Measurements from ENCODE around the gene SLC15A3. TPM values are rescaled to one million over a fixed set of nuclear protein-coding genes. Genes with fewer than 3 reads are reported as not detected.
A peak's percentile ranks its signal among the peaks of the same experiment; 100 is the strongest.

SLC15A3 gene
- total RNA-seq, 4 donors from 2014 or later, result 3.7 to 61.9 (median 8.8) TPM

DNA sequence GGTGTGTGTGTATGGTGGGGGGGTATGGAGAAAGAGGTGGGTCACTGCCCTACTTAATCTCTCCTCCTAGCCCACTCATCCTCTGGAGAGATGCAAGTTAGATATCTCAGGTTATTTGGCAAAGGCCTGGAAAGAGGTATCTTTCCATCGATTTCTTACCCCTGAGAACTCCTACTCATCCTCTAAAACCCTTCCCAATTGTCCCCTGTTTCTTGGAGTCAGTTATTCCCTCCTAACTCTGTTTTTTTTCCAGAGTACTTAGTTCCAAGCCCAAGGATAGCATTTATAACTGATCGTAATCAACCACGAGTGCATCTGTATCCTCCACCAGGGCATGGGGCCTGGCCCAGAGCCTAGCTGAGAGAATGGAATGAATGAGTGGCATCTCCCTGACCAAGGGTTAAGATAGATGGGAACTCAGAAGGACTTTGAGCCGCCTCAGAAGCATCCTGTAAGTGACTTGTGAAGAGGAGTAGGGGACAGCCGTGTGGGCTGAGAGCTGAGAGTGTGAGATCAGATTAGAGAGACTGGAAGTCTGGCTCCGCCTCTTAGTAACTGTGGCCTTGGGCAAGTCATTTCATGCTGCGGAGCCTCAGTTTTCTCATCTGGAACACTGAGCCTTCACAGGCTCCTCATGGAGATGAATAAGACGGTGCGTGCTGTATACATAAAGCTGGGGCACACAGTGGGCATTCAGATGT lies 35.8 kb upstream of the SLC15A3 start:
- H3K4me3 ChIP-seq, result no peak overlapping the region
- no peaks in the 10 kb centered on the region for H3K9me3 ChIP-seq
- TF ChIP-seq, protein P1, sequence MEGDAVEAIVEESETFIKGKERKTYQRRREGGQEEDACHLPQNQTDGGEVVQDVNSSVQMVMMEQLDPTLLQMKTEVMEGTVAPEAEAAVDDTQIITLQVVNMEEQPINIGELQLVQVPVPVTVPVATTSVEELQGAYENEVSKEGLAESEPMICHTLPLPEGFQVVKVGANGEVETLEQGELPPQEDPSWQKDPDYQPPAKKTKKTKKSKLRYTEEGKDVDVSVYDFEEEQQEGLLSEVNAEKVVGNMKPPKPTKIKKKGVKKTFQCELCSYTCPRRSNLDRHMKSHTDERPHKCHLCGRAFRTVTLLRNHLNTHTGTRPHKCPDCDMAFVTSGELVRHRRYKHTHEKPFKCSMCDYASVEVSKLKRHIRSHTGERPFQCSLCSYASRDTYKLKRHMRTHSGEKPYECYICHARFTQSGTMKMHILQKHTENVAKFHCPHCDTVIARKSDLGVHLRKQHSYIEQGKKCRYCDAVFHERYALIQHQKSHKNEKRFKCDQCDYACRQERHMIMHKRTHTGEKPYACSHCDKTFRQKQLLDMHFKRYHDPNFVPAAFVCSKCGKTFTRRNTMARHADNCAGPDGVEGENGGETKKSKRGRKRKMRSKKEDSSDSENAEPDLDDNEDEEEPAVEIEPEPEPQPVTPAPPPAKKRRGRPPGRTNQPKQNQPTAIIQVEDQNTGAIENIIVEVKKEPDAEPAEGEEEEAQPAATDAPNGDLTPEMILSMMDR (IDR thresholded peaks at IDR 0.05), result no peak
- no peak for TF ChIP-seq POLR2A (IDR thresholded peaks at IDR 0.05)
- peaks cover 0 to 17% (median 2%) of the 10 kb centered on the region in 4 donors for H3K4me1 ChIP-seq
- H3K36me3 ChIP-seq, result no peaks in the 10 kb centered on the region
- H3K27me3 ChIP-seq, result no peaks in the 10 kb centered on the region
- H3K27ac ChIP-seq, result peak overlapping the region in 3 of 4 donors; percentile 66 to 77 (median 66)
- peak in 2 of 3 donors; percentile 10 to 53 for DNase-seq

DNA sequence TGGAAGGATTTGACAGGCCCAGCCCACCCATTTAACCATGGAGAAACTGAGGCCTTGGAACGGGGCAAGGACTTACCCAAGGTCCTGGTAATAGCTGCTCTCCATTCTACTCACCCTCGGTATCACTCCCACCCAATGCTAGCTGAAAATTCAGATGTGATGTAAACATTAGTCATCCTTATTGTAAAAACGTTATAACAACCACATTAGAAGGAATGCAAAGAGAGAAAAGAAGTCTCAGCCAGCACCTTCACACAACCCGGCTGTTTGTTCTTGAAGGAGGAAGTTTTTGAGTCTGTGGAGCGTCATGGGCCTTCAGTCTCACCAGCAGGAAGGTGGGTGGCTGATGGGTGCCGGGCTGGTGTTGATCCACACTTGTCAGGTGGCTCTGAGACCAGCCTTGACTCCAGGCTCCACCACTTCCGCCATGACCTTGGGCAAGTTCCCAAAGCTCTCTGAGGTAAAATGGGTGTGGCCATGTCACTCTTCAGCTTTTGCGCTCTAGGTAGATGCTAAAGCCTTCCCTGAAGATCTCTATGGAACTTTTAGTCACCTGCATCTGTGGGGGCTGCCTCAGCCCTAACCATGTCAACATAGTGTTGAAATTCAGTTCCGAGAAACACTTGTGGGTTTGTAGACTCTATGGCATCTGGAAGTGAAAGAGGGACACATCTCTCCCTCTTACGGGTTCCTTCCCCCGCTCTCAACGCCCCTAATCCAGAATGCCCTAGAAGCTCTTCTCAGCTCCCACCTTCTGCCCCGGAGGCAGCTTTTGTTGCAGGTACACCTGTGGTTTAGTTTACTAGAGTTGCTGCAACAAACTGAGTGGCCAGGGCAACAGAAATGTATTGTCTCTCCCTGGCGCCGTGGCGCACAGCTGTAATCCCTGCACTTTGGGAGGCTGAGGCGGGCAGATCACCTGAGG lies 34.3 kb upstream of the SLC15A3 start:
- peak overlapping the region; percentile 58 to 77 (median 66) for H3K27ac ChIP-seq
- H3K36me3 ChIP-seq, result no peaks in the 10 kb centered on the region
- no peaks in the 10 kb centered on the region for H3K9me3 ChIP-seq
- H3K4me3 ChIP-seq, result no peak overlapping the region
- peak in 2 of 3 donors; percentile 91 to 94 for DNase-seq
- H3K27me3 ChIP-seq, result no peaks in the 10 kb centered on the region
- peaks cover 0 to 17% (median 2%) of the 10 kb centered on the region in 4 donors for H3K4me1 ChIP-seq
- no peak for TF ChIP-seq POLR2A (IDR thresholded peaks at IDR 0.05)
- TF ChIP-seq, protein P1 (IDR thresholded peaks at IDR 0.05), result no peak

DNA sequence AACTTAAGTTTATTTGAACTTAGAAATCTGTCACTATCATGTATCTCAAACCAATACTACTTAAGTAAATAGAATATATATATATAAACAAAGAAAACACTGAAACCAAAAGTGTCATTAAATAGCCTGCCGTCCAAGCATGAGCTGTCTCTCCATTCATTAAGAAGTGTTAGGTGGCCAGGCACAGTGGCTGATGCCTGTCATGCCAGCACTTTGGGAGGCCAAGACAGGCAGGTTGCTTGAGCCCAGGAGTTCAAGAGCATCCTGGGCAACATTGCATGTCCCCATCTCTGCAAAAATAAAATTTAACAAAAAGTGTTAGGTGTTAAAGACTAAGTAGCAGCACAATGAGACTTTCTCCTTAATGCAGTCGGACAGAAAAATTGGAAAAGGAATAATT lies 33.5 kb upstream of the SLC15A3 start:
- no peak for DNase-seq
- Histone ChIP-seq H3K27ac (peak overlapping the region; percentile 58 to 77 (median 66)), H3K4me3 (no peak overlapping the region), H3K4me1 (peaks cover 0 to 17% (median 2%) of the 10 kb centered on the region in 4 donors), H3K27me3 (no peaks in the 10 kb centered on the region), H3K36me3 (no peaks in the 10 kb centered on the region), H3K9me3 (no peaks in the 10 kb centered on the region)
- no peak for TF ChIP-seq POLR2A (IDR thresholded peaks at IDR 0.05)
- TF ChIP-seq, protein P1 (IDR thresholded peaks at IDR 0.05), result no peak

DNA sequence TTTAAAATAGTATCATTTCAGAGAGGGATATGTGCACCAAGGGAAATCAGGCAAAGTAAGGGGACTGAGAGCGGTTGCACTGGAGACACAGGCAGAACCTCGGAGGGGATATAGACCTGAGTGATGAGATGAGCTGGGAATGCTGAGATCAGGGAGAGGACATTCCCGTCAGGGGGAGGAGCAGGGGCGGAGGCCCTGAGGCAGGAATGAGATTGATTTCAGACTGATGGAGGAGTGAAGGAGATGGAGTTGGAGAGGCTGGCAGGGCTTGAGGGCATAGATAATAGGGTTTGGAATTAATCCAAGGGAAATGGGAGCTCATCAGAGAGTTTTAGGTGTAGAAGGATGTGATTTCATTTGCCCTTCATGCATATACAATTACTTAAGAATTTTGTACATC lies 32.7 kb upstream of the SLC15A3 start:
- Histone ChIP-seq H3K27me3 (no peaks in the 10 kb centered on the region), H3K36me3 (no peaks in the 10 kb centered on the region), H3K9me3 (no peaks in the 10 kb centered on the region), H3K4me1 (peaks cover 0 to 17% (median under 1%) of the 10 kb centered on the region in 4 donors), H3K4me3 (no peak overlapping the region), H3K27ac (peak overlapping the region in 3 of 4 donors; percentile 30 to 77 (median 40))
- no peak for DNase-seq
- TF ChIP-seq POLR2A (IDR thresholded peaks at IDR 0.05), result no peak
- TF ChIP-seq, protein P1 (IDR thresholded peaks at IDR 0.05), result no peak

DNA sequence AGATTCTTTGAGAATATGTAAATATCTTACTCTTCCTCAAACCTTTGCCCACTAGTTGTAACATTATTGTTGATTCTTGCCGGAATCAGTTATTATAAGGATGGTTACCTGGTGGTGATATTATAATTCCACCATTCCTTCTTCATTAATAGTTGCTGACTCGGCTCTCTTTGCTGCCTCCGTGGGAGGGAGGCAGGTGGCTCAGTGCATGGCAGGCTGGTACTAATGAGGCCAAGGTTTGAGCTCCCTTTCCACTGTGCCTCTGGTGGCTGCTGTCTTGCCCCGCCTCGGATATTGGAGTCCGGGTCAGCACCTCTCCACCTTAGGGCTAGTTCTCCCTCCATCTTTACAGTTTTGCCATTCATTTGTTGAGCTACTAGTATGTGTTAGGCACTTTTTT lies 32.2 kb upstream of the SLC15A3 start:
- Histone ChIP-seq H3K36me3 (no peaks in the 10 kb centered on the region), H3K27me3 (no peaks in the 10 kb centered on the region), H3K9me3 (no peaks in the 10 kb centered on the region), H3K4me1 (peaks cover 0 to 17% (median 0%) of the 10 kb centered on the region in 4 donors), H3K4me3 (no peak overlapping the region), H3K27ac (peak overlapping the region in 3 of 4 donors; percentile 30 to 77 (median 40))
- no peak for TF ChIP-seq POLR2A (IDR thresholded peaks at IDR 0.05)
- TF ChIP-seq, protein P1 (IDR thresholded peaks at IDR 0.05), result no peak
- DNase-seq, result no peak
